Dermis blood vessel endothelial cell (primary cell): ENCODE results near the gene HBM. TPM values are rescaled to one million over a fixed set of nuclear protein-coding genes. Genes with fewer than 3 reads are reported as not detected.
"Not testable (repeated sequence)": the region's sequence is repeated elsewhere in the genome, so short reads cannot be mapped to it uniquely, and the experiment has no call there.

ENCODE experiments used
- DNase-seq: peaks from one replicate; pipeline ENCODE4 v3.0.0; 2010
- total RNA-seq: library from RNA; depleted of rRNA; stranded (reverse); fragments of >200 nt; gene quantifications from 2 replicates; pipeline ENCODE4 v1.2.3, GENCODE V29; 2014

Gene HBM
- total RNA-seq, 1 donor from 2014 or later: not detected

DNA sequence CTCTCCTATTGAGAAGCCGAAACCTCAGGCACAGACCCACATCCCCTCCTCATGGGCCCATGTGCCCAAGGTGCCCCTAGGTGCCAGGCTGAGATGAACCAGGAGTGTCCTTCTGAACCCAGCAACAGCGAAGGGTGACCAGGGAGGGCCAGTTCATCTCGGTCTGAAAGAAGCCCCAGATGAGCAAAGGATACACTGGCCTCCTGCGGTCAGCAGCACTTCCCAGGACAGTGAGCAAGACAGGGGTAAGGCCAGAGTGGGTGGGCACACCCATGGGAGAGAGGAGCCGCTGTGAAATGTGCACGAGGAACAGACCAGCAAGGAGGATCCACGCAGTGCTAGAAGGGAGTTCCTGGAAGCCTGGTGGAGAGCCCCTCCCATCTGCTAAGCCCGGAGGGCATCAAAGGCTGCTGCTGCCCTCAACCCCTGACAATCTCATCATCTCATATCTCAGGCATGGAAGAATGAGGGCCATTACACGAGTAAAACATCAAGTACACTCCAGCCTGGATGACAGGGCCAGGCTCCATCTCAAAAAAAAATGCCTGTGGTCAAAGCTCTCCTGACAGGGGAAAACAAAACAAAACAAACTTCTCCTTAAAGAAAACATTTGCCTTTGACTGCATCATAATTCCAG, 16.6 kb upstream of the HBM start:
- DNase-seq: no peak

DNA sequence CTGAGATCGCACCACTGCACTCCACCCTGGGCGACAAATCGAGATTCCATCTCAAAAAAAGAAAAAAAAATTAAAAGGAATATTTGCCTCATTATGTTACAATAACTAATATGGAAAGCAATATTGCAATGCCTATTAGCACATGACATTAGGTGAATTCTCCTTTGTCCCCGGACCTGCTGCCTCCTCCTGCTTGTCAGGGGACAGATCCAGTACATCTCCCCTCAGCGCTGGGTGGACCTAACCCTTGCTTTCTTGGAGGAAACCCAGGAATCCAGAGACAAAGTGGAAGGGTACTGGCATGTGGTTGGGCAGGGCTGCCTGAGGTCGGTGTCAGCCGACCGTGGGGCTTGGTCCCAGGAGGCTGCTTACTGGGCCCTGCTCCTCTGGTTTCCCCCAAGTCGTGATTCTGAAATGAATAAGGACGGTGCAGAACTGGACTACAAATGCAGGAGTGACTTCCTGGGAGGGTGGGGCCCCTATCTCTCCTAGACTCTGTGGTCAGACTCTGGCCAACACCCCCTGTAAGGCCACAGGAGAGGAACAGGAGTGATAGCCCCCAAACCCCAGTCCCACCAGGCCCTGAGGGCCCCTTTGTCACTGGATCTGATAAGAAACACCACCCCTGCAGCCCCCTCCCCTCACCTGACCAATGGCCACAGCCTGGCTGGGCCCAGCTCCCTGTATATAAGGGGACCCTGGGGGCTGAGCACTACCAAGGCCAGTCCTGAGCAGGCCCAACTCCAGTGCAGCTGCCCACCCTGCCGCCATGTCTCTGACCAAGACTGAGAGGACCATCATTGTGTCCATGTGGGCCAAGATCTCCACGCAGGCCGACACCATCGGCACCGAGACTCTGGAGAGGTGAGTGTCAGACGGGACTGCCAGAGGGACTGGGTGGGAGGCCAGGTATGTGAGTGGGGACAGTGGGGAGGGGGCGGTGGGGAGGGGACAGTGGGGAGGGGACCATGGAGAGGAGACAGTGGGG, 13.3 kb upstream of the HBM start, which contains the start of gene HBZ:
TSS of gene HBZ (plus strand) at position 504 of the 988 bp plus-strand sequence. CDS start at position 770, 266 bp downstream.
- DNase-seq: no peak

DNA sequence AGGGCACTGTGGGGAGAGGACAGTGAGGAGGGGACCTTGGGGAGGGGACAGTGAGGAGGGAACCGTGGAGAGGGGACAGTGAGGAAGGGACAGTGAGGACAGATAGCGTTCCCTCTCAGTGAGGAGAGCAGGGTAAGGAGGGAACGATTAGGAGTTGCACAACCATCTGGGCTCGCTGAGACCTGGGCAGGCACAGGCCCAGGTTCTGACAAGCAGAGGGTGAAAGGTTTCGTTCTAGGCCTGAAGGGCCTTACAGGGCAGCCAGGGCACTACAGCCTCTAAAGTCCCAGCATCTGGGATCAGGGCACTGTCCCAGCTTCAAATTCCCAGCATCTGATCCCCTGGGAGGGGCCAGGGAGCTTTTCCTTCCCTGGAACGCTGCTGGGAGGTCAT, 12.7 kb upstream of the HBM start:
- DNase-seq: not testable (repeated sequence)

DNA sequence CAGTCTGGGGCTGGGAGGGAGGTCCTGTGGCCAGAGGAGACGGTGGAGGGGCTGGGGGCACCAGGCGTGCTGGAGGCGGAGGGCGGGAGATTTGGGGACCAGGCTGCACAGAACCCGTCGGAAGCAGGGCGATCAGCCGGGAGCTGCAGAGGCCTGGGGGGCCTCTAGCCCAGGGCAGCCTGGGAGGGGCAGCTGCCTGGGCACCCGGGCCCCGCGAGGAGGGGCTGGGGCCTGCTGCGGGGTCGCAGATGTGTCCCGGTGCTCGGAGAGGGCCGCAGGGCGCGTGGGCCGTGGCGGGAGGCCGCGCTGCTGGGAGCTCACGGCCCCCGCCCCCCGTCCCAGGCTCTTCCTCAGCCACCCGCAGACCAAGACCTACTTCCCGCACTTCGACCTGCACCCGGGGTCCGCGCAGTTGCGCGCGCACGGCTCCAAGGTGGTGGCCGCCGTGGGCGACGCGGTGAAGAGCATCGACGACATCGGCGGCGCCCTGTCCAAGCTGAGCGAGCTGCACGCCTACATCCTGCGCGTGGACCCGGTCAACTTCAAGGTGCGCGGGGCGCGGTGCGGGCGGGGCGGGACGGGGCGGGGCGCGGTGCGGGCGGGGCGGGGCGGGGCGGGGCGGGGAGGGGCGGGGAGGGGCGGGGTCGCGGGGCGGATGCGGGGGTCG, 12.1 kb upstream of the HBM start:
- DNase-seq: not testable (repeated sequence)

DNA sequence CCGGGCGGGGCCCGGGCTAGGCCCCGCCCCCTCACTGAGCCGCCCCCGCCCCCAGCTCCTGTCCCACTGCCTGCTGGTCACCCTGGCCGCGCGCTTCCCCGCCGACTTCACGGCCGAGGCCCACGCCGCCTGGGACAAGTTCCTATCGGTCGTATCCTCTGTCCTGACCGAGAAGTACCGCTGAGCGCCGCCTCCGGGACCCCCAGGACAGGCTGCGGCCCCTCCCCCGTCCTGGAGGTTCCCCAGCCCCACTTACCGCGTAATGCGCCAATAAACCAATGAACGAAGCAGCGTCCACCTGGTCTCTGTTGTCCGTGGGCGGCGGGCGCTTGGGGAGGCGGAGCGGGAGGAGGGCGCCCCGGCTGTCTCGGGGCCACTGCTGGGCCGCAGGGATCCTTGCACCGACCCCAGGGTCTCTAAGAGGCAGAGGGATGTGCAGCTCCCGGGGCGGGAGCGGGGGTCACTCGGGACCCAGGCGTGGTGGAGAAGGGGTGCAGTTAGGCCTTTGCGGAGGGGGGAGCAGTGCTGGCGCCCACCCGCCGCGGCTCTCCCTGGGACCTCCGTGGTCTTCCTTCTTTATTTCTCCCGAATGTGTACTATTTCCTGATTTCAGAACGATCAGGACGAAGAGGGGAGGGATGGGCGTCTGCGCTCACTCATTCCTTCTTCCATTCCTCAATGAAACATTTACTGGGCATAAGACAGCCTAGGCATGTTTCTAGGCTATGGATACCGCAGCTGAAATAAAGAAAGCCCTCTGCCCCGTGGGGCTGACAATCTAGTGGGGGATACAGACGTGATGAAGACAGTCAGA, 11.4 kb upstream of the HBM start:
- DNase-seq: peak; percentile 38

DNA sequence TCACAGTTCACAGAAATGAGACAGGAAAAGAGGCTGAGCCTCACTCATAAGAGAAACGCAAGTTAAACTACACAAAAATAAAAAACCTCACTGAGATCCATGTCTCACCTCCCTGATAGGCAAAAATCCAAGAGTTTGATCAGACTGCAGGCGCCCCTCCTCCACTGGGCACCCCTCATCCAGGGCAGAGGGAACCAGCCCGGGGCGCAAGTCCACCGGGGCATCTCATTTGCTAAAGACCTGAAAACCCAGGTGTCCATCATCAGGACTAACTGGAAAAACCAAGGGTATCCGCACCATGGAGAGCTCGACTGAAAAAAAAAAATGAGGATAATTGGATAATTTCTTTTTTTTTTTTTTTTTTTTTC, 10.8 kb upstream of the HBM start:
- no peak for DNase-seq

DNA sequence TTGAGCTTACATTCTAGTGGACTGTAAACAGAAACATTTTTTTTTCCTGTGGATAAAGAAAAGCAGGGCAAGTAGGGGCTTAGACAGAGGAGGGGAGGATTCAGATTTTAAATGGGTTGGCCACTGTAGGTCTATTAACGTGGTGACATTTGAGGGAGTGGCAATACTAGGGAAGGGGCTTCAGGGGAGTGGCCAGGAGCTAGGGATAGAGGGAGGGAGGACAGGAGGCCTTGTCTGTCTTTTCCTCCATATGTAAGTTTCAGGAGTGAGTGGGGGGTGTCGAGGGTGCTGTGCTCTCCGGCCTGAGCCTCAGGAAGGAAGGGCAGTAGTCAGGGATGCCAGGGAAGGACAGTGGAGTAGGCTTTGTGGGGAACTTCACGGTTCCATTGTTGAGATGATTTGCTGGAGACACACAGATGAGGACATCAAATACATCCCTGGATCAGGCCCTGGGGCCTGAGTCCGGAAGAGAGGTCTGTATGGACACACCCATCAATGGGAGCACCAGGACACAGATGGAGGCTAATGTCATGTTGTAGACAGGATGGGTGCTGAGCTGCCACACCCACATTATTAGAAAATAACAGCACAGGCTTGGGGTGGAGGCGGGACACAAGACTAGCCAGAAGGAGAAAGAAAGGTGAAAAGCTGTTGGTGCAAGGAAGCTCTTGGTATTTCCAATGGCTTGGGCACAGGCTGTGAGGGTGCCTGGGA, 6.5 kb upstream of the HBM start:
- DNase-seq: no peak

DNA sequence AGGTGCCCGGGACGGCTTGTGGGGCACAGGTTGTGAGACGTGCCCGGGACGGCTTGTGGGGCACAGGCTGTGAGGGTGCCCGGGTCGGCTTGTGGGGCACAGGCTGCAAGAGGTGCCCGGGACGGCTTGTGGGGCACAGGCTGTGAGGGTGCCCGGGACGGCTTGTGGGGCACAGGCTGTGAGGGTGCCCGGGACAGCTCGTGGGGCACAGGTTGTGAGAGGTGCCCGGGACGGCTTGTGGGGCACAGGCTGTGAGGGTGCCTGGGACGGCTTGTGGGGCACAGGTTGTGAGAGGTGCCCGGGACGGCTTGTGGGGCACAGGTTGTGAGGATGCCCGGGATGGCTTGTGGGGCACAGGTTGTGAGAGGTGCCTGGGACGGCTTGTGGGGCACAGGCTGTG, 5.5 kb upstream of the HBM start:
- not testable (repeated sequence) for DNase-seq

DNA sequence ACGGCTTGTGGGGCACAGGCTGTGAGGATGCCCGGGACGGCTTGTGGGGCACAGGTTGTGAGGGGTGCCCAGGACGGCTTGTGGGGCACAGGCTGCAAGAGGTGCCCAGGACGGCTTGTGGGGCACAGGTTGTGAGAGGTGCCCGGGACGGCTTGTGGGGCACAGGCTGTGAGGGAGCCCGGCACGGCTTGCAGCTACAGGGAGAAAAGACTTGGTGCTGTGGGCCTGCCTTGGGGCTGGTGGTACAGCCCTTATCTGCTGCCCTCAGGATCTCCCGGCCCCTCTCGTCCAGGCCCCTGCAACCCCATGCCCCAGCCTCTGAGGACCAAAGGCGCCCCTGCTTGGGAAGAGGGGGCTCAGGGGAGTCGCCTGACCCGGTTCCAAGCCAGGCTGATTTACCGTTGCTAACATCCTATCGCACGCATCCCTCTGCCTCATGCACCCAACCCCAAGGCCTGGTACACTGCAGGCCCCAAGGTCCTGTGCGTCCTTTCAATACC, 5.0 kb upstream of the HBM start:
- no peak for DNase-seq

DNA sequence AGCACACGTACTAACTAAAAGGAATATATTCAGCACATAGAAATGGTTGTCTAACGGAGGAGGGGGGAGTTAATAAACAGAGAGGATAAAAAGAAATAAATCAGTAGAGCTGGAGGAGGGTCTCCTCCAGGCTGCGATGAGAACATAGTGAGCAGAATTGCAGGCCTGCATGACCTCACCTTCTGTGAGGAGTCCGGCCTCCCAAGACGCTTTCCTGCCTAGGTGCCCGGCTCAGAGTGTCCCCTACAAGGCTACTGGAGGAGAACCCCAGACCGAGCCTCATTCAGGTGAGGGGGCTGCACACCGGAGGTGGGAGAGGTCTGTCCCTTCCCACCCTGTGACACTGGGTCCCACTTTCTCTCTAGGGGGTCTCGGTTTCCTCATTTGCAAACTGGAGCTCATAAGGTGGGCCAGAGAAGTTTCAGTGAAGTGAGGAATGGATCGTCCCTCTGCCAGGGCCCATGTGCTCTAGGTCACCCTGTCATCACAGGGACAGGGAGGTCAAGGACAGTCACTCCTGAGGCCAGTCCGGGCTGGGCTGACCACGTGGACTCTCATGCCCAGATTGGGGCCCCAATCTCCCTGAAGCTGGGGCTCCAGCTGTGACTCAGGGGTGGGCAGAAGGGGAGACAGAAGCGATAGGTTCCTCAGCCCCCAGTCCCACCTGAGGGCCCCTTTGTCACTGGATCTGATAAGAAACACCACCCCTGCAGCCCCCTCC, 3.3 kb upstream of the HBM start:
- DNase-seq: no peak

DNA sequence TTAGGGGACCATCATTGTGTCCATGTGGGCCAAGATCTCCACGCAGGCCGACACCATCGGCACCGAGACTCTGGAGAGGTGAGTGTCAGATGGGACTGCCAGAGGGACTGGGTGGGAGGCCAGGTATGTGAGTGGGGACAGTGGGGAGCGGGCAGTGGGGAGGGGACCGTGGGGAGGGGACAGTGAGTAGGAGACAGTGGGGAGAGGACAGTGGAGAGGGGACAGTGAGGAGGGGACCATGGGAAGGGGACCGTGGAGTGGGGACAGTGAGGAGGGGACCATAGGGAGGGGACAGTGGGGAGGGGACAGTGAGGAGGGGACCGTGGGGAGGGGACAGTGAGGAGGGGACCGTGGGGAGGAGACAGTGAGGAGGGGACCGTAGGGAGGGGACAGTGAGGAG, 2.6 kb upstream of the HBM start:
- DNase-seq: not testable (repeated sequence)

DNA sequence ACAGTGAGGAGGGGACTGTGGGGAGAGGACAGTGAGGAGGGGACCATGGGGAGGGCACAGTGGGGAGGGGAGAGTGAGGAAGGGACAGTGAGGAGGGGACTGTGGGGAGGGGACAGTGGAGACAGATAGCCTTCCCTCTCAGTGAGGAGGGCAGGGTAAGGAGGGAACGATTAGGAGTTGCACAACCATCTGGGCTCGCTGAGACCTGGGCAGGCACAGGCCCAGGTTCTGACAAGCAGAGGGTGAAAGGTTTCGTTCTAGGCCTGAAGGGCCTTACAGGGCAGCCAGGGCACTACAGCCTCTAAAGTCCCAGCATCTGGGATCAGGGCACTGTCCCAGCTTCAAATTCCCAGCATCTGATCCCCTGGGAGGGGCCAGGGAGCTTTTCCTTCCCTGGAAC, 2.1 kb upstream of the HBM start:
- not testable (repeated sequence) for DNase-seq

DNA sequence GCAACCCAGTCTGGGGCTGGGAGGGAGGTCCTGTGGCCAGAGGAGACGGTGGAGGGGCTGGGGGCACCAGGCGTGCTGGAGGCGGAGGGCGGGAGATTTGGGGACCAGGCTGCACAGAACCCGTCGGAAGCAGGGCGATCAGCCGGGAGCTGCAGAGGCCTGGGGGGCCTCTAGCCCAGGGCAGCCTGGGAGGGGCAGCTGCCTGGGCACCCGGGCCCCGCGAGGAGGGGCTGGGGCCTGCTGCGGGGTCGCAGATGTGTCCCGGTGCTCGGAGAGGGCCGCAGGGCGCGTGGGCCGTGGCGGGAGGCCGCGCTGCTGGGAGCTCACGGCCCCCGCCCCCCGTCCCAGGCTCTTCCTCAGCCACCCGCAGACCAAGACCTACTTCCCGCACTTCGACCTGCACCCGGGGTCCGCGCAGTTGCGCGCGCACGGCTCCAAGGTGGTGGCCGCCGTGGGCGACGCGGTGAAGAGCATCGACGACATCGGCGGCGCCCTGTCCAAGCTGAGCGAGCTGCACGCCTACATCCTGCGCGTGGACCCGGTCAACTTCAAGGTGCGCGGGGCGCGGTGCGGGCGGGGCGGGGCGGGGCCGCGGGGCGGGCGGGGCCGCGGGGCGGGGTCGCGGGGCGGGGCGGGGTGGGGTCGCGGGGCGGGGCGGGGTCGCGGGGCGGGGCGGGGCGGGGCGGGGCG, 1.5 kb upstream of the HBM start:
- DNase-seq: not testable (repeated sequence)

DNA sequence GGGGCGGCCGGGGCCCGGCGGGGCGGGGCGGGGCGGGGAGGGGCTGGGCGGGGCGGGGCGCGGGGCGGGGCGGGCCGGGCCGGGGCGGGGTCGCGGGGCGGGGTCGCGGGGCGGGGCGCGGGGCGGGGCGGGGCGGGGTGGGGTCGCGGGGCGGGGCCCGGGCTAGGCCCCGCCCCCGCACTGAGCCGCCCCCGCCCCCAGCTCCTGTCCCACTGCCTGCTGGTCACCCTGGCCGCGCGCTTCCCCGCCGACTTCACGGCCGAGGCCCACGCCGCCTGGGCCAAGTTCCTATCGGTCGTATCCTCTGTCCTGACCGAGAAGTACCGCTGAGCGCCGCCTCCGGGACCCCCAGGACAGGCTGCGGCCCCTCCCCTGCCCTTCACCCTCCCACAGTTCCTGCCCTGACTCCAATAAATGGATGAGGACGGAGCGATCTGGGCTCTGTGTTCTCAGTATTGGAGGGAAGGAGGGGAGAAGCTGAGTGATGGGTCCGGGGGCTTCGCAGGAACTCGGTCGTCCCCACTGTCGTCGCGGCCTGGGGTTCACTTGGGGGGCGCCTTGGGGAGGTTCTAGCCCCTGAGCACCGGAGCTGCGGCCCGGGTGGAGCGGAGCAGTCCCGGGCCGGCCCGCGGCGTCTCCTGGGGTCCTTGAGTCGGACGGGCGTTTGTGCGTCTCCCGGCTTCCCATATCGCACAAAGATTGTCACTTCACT, 795 bp upstream of the HBM start:
- no peak for DNase-seq

DNA sequence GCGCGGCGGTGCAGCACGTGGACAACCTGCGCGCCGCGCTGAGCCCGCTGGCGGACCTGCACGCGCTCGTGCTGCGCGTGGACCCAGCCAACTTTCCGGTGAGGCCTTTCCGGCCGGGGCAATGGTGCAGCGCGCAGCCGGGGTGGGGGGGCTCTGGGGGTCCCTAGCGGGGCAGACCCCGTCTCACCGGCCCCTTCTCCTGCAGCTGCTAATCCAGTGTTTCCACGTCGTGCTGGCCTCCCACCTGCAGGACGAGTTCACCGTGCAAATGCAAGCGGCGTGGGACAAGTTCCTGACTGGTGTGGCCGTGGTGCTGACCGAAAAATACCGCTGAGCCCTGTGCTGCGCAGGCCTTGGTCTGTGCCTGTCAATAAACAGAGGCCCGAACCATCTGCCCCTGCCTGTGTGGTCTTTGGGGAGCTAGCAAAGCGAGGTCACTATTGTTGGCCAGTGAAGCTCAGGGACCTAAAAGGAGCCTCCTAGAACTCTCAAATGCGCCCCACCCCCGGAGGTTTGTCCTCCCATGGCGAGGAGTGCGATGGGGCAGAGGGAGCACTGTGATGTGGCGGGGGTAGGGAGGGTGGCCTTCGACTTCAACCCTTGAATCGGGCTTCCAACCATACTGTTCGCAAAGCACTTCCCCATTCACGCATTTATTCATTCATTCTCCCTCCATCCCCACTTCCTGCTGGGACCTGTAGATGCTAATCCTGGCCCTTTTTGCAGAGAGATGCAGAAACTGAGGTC, 770 bp downstream of the HBM start:
- DNase-seq: no peak

DNA sequence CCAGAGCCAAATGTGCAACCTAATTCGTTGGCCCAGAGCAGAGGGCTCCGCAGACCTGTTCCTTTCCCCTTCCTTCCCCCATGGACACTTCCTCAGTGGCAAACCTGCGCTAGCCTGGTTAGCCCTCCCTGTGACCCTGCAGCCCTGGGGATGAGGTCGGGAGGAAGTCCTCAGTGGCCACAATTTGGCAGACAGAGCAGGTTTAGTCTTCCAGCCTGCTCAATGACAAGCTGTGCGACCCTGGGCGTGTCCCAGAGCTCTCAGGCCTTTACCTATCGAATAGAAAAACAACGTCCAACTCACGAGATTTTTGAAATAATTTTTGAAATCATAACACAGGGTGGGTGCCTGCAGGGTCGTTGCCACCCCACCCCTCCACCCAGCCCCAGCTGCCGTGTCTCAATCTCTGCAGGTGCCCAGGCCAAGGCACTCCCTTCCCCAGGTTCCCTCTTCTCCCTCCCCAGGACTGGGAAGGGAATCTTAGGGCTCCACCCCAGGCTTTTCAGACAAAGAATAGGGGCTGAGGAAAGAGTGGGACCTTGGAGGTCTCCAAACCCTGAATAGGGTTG, 1.4 kb downstream of the HBM start:
- no peak for DNase-seq

DNA sequence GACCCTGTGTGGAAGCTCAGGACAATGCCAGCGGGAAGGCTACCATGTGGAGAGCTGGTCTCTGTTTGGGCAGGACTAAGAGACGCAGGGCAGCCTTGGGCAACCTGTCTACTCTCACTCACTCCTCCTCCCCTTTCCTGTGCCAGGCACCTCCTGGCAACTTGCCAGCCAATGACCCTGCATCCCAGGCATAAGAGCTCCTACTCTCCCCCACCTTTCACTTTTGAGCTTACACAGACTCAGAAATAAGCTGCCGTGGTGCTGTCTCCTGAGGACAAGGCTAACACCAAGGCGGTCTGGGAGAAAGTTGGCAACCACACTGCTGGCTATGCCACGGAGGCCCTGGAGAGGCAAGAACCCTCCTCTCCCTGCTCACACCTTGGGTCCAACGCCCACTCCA, 2.6 kb downstream of the HBM start:
- no peak for DNase-seq

DNA sequence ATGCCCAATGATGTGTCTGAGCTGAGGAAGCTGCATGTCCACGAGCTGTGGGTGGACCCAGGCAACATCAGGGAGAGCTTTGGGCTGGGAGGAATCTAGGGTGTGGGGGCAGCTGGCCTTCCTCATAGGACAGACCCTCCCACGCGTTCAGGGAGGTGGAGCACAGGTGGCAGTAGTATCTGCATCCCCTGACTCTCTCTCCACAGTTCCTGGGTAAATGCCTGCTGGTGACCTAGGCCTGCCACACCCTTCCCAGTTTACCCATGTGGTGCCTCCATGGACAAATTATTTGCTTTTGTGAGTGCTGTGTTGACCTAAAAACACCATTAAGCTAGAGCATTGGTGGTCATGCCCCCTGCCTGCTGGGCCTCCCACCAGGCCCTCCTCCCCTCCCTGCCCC, 3.2 kb downstream of the HBM start:
- no peak for DNase-seq
